Stimulated activated CD8-positive, alpha-beta memory T cell treated with anti-CD3 and anti-CD28 coated beads, Interleukin-7, amount 100 ng/mL, for 4 hours (primary cell): ENCODE results near the gene DNAH11.
"Not testable (repeated sequence)": the region's sequence is repeated elsewhere in the genome, so short reads cannot be mapped to it uniquely, and the experiment has no call there.

ENCODE experiments used
- DNase-seq, 2 donors: peaks; one replicate each; pipeline ENCODE4 v3.0.0-alpha.2; 2020; ENCODE audit warnings: low read depth in 2 of 2

The DNAH11 gene

DNA sequence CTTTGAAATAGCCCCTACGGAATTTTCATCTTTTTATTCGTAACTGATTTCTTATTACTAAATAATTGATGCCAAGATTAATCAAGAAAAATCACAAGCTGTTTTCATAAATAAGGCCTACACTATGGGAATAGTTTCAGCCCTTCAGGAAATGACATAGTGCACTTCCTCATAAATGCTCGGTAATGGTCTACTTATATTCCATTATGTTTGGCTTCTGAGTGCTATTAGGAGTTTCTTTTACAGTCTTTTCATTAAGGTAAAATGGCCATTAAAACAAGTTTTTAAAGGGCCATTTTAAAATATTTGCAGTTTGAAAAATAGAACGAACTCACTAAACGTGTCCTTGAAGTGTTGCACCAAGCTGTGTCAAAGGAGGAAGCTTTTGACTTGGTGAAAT lies 174.5 kb downstream of the DNAH11 start:
- no peak for DNase-seq

DNA sequence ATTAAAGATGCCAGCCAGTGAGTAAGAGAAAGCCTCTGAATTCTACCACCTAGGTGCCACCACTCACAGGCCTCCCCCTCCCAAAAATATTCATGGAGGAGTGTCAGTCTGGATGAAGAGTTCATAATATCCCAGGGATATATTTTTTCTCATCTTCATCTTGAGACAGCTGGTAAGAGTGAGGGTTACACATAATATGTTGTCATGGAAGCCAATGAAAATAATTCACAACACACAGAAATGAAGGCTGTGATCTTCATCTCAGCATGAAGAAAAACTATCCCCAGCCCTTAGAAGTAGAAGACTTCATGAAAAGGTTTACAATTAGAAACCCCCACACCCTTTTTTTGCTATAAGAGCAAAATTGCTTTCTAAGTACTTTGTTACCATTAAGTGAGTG lies 175.6 kb downstream of the DNAH11 start:
- no peak for DNase-seq

DNA sequence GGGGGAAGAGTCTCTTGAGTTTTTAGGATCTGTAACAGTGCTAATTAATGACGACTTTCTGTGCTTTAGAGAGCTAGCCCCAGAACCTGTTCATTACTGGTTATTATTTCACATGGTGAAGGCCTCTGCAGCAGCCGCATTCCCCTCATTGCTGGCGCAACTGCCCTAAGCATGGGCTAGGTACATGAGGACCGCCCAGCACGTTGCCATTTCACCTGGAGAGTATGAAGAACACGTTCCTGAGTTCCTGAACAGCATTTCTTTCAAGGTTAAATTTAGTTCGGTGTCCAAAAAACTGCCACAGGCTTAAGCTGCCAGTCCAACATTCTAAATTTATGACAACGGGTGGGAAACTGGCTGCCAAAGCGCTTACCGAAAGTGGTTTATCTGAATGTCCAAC lies 177.0 kb downstream of the DNAH11 start:
- DNase-seq = no peak

DNA sequence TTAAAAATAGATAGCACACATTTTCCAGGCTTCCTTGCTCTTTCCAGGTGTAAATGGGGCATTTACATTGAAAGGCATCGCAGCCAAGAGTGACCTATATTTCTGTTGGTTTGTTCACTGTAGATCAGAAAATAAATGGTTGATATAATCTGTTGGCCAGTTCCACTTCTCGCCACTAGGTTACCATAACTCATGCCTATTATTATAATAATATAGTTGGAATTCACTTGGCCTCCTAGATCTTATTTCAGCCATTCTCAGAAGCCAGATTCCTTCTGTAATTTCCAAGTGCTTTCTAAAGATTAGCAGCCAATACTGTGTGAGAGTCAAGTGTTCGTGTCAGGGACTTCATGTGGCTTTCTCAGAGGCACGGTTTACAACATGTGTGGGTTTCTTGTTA lies 179.5 kb downstream of the DNAH11 start:
- no peak for DNase-seq

DNA sequence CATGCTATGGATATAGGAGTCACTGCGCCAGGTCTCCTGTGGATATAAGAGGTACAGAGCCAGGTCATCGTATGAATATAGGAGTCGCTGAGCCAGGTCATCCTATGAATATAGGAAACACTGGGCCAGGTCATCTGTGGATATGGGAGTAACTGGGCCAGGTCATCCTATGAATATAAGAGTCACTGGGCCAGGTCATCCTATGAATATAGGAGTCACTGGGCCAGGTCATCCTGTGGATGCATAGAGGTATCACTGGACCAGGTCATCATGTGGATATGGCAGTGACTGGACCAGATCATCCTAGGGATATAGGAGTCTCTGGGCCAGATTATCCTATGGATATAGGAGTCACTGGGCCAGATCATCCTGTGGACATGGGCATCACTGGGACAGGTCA lies 181.7 kb downstream of the DNAH11 start:
- no peak for DNase-seq

DNA sequence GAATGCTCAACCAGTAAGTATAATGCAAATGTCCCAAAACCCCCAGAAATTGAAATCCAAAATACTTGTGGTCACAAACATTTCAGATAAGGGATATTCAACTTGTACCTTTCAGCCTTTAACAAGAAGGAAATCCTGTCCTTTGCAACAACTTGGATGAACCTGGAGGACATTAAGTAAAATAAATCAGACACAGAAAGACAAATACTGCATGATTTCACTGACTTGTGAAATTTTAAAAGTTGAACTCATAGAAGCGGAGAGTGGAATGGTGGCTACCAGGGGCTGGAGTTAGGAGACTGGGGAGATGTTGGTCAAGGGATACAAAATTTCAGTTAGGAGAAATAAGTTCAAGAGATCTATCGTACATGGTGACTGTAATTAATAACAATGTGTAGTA lies 187.6 kb downstream of the DNAH11 start:
- DNase-seq = no peak

DNA sequence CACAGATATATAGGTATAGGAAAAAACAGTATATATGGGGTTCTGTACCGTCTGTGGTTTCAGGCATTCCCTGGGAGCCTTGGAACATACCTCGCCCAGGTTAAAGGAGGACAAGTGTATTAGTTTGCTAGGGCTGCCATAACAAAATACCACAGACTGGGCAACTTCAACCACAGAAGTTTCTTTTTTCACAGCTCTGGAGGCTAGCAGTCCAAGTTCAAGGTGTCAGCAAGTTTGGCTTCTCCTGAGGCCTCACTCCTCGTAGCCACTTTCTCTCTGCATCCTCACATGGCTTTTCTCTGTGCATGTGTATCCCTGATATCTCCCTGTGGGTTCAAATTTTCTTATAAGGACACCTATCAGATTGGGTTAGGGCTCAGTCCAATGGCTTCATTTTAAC lies 189.1 kb downstream of the DNAH11 start:
- no peak for DNase-seq

DNA sequence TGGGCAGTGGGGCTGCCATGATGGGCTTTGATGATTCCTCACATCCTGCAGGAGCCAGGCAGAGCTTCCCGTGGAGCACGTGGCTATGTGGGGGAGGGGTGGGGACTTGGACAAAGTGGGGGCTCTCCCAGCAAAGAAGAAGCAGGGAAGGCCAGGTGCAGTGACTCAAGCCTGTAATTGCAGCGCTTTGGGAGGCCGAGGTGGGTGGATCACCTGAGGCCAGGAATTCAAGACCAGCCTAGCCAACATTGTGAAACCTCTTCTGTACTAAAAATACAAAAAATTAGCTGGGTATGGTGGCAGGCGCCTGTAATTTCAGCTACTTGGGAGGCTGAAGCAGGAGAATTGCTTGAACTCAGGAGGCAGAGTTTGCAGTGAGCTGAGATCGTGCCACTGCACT lies 190.1 kb downstream of the DNAH11 start:
- not testable (repeated sequence) for DNase-seq

DNA sequence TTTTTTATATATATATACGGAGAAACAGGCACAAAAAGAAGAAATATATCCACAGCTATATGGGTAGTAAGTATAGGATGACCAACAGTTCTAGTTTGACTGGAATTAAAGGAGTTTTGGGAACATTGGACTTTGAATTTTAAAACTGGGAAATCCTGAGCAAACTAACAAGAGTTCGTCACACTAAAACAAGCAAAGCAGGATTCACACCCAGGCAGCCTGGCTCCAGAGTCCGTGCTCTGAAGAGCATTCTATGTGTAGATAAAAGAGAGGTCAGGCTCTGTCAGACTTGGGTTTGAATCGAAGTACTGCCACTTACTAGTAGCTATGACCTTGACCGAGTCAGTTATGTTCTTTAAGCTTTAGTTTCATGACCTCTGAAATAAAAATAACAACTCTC lies 191.0 kb downstream of the DNAH11 start:
- no peak for DNase-seq

DNA sequence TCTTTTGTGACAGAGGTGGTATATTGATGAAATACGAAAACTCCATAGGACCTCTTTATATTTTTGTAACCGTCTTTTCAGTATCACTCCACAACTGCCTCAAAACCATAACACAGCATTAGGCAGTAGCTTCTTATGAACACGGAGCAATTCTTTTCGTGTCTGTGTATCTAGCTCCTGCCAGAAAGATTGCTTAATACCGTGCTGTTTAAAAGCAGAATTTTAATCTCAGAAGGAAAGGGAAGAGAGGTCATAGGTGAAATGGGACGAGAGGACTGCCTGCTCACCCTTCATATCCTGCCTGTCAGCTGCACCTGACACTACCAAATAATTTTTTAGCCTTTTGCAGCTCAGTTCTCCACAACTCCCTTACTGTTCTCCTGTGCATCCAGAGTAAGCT lies 200.7 kb downstream of the DNAH11 start:
- DNase-seq = no peak

DNA sequence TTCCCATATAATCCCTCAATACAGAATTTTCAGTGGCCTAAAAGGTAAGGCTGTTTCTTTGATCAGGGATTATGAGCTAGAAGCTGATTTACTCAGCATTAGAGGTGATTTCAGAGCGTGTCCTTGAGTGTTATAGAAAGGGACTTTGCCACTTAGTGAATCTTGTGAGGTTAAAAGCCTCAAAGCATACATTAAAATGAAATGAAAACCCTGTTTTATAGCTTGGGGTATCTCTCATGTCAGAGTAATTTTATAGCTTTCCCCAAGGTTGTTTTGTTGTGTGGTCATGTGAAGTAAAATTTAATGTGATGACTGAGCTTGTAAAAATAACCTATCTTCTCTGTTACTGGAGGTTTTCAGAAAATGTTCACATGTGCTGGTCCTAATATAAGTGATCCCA lies 204.1 kb downstream of the DNAH11 start:
- DNase-seq = no peak

DNA sequence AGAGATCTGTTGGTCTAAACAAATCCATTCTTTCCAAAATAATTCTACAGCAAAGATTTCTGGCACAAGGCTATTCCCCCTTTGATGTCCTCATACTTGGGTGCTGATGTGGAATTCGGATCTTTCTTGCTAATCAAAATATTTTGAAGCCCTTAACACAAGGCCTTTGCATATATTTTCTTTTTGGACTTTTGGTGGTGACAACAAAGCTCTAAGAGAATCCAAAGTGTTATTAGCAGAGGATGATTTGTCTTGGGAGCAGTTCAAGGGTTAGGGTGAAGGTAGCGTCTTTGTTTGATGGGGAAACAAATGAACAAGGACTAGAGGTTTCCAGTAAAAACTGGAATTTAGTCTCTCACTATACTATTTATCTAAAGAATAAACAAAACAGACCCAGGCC lies 205.0 kb downstream of the DNAH11 start:
- no peak for DNase-seq

DNA sequence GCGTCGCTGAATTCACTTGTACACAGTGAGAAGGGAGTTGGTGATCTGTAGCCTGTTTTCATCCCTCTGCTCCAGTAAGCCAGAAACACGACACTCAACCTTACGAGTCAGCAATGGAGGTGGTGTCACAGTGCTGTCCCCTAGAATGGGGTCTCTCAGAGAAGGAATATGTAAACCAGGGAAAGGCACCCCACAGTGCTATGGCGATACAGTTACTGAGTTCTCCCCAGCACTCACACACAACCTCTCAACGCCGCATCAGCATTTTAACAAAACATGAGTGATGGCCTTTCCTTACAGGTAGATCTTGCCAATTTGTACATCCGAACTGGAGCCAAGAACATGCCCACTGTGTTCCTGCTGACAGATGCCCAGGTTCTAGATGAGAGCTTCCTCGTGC lies 206.5 kb downstream of the DNAH11 start:
- no peak for DNase-seq

DNA sequence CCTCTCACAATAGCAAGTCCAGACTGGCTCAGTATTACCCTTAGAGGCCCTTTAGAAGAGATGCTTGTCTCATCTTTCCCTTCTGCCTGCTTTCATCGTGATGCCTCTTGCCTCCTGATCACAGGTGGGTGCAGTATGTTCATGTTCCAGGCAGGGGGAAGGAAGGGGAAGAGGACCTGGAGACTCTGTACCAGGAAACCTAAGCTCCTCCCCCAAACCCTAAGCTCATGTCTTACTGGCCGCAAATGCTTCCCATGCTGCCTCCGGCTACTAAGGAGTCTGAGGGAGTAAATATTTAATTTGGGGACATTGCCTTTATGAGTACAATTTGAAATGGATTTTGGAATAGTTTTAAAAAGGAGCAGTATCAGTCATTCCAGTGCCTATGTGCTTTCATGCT lies 210.2 kb downstream of the DNAH11 start:
- DNase-seq = no peak

DNA sequence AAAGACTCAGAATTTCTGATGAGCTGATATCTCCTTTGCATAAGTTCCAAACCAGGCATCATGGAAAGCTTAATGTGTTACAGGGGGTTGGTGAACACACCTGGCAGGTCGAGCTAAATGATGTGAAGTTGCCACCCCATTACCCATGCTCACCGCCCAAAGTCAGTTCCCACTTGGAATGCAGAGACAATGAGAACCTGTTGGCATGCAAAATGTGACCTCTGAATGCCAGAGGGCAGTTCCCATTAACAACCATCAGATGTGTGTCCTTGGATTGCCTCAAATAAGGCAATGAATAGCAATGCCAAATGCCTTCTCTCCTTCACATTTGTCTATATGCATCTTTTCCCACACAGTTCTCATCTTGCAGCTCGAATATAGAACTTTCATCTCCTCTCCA lies 212.1 kb downstream of the DNAH11 start:
- no peak for DNase-seq

DNA sequence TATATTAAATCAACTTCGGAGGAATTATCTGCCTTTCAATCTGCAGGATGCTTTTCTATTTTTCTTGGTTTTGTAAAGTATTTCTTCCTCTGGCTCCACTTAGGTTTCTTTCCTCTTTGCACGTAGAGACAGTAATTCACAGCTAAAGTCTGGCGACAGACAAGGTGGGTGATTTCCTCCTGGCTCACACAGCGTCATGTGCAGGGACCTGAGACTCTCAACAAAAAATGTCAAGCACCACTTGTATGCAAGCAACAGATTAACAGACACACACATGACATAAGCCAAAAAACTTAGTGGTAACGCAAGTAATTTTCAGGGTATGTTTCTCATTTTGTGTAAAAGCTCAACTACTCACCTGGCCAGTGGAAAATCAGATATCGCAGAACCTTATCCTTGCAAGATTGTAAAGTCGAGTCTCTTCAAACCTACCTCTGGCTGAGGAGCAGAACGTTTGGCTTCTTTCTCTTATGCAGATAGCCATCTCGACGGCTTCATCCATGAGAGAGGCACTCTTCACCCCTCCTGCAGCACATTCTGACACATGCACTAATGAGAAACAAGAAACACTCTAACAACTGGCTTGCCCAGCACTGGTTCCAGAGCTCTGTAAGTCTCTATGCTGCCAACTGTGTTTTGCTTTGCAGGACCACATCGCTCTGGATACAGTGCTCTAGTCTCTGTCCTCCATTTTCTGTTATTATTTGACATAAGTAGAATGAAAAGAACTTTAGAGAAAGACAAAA lies 214.9 kb downstream of the DNAH11 start:
- no peak for DNase-seq

DNA sequence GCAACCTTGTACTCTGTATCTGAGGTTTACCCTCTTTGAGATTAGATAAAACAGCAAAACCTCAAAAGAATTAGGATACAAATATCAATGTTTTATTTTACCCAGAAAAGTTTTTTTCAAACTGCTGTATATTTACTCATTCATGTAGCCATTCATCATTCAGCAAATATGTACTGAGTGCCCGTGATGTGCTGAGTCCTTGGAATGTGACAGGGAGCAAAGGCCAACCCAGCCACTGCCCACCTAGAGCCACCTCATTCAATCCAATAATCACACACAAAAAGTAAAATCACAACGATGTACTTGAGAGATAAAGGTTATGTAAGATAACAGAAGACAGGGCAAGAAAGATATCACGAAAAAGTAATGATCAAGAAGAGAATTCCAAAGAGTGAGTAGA lies 215.4 kb downstream of the DNAH11 start:
- DNase-seq = no peak

DNA sequence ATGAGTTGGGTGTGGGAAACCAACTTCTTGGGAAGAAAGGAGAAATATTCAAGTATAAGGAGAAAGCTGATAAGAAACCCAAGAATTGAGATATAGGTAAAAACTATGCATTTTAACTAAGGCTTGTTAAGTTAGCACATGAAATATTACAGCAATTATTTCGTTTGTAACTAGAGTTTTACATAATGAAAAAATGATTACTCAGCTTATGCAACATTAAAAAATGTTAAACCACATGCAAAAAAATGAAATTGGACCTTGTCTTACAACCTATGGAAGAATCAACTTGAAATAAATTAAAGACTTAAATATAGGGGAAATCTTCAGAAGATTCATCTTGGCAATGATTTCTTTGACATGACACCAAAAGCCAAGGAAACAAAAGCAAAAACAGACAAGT lies 219.6 kb downstream of the DNAH11 start:
- DNase-seq = no peak

DNA sequence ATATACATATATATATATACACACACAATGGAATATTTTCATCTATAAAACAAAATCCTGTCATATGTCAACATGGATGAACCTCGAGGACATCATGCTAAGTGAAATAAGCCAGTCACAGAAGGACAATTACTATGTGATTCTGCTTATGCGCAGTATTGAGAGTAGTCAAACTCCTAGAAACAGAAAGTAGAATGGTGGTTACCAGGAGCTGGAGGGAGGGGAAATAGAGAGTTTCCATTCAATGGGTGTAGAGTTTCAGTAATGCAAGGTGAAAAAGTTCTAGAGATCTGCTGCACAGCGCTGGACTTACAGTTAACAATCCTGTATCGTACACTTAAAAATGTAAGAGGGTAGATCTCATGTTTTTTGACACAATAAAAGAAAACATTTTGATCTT lies 221.0 kb downstream of the DNAH11 start:
- DNase-seq = no peak

DNA sequence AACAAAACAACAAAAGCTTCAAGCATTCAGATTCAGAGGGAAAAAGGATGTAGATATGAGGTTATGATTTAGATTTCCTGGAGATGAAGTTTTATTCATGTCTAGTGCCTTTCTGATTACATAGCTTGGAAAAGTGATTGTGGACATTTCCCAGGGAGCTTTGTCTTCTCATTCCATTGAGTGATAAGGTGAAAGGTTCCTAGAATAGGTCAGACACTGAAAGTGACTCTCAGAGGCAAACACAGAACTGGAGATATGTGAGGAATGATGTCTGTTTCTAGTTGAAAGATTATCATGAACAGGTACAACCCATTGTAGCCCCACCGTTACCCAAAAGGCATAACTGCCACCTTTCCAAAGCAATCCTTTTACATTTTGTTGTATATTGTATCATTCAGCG lies 223.4 kb downstream of the DNAH11 start:
- DNase-seq = no peak

DNA sequence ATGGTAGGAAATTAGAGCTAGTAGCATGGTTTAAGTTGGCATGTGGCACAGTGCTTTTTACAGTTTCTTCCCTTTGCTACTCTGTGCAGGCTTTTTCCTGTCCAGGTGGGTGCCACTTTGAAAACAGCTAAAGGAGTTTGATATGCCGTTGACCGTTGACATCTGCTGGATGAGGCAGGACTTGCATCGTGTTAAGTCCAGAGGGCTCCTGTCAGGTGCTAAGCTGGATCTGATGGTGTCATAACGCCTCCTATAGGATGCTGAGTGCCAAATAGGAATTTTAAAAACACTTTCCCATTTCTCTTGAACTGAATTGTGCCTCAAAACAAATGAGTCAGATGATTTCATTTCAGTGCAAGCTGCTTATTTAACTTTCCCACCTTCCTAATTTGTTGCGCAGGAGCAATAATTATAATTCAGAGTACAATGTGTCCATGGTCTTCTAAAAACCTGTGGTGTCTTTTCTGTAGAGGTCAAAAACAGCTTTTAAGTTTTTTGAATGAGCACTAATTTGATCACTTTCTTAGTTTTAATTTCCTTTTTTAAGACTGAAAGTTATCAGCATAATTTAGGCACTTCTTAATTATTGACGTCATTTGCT lies 224.6 kb downstream of the DNAH11 start:
- DNase-seq = no peak

DNA sequence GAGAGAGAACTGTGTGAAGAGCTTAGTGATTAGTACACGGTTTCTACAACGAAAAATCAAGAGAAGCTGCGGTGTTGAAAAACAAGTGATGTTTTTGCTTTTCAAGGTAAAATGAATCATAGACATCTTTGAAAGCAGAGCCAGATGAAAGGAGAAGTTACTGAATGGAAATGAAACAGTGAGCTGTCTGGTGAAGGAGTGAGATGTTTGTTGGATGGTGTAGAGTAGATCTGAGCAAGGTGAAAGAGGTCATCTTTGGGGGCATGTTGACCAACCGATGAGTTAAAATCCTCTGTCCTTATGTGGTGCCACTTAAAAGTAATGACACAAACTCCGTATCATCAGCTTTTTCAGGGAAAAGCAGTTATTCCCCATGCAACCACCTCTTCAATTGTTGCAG lies 225.4 kb downstream of the DNAH11 start:
- DNase-seq = no peak

DNA sequence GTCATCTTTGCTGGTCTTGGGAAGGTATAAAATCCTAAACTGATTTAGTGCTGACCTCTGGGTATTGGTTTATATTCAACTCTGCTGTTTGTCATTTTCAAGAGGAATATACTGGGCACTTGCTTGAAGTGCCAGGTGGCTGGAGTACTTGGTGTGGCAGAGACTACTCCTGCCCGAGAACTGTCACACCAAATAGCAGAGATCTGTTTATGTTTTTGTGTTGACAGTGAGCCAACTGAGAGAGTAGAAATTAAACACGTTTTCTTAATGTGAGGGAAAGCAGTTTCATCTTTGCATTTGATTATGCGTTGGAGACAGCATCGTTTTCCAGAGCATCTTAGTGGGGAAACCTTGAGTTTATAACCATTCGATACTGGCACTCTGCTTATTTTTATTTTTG lies 228.4 kb downstream of the DNAH11 start:
- DNase-seq = no peak
